SK-N-MC (cell line): ENCODE measurements around the gene HUNK.

ENCODE experiments used
- EZH2 ChIP-seq: fragments of 200-600 bp; sonication (generic); IDR thresholded peaks from one replicate; pipeline ENCODE4 v1.6.1; 2017; ENCODE audit warnings: antibody characterized with exemption
- FOXP2 ChIP-seq: optimal IDR thresholded peaks from 2 replicates; pipeline ENCODE3; 2011; ENCODE audit warnings: mild to moderate bottlenecking, moderate library complexity; ENCODE audit not compliant: insufficient read depth; ENCODE audit errors: extremely low read length, control extremely low read depth
- POLR2AphosphoS5 ChIP-seq: IDR thresholded peaks from 2 replicates; pipeline ENCODE4 v1.6.1; 2012; ENCODE audit warnings: mild to moderate bottlenecking, low read depth, low read length, borderline replicate concordance

- TF ChIP-seq POLR2AphosphoS5 (no peak), EZH2 (no peak), FOXP2 (no peak)
Measured at GRCh38 chr21:31941694-31942093, 68.9 kb downstream of the HUNK start.
